GM19035 (cell line): ENCODE data around the gene TPPP.

Source experiments
- ATAC-seq: cut with Tn5 transposase; IDR thresholded peaks from one replicate; pipeline ENCODE4 v1.9.1; 2021; ENCODE audit not compliant: unreplicated experiment

The TPPP gene

DNA sequence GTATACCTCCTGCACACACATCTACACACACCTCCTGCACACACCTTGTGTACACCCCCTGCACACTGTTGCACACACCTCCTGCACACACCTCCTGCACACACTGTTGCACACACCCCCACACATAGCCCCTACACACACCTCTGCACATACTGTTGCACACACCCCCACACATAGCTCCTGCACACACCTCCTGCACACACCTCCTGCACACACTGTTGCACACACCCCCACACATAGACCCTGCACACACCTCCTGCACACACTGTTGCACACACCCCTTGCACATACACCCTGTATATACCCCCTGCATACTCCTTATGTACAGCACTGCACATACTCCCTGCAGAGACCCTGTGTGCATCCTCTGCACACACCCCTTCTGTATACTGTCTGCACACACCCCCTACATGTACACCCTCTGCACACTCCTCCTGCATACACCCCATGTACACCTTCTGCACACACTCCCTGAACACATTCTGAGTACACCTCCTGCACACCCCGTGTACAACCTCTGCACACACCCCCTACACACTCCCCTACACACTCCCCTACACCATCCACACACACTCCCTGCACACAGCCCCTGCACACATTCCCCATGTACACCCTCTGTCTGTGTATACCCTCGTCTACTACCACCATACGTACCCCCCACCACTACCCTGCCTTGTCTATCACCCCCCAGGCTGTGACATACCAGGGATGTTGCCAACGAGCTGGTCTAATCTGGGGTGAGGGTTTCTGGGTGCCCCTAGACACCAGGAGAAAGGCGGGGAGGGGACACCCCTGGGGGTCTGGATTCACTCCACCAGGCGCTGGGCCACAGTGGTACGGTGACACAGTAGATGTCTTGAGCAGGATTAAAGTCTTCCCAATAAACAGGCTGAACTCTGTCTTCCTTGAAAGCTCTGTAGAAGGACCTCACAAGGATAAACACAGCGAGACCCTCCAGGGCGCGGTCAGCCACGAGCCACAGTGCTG, 82.1 kb downstream of the TPPP start:
- no peak for ATAC-seq

- ATAC-seq = no peak
Measured at GRCh38 chr5:610011-610743, 83.0 kb downstream of the TPPP start.
